ENCODE data around the gene ATP6V0D1. TPM values are rescaled to one million over a fixed set of nuclear protein-coding genes. Genes with fewer than 3 reads are reported as not detected.

The ATP6V0D1 gene
- total RNA-seq, 1 experiment from 2014 or later = 48.6 TPM

DNA sequence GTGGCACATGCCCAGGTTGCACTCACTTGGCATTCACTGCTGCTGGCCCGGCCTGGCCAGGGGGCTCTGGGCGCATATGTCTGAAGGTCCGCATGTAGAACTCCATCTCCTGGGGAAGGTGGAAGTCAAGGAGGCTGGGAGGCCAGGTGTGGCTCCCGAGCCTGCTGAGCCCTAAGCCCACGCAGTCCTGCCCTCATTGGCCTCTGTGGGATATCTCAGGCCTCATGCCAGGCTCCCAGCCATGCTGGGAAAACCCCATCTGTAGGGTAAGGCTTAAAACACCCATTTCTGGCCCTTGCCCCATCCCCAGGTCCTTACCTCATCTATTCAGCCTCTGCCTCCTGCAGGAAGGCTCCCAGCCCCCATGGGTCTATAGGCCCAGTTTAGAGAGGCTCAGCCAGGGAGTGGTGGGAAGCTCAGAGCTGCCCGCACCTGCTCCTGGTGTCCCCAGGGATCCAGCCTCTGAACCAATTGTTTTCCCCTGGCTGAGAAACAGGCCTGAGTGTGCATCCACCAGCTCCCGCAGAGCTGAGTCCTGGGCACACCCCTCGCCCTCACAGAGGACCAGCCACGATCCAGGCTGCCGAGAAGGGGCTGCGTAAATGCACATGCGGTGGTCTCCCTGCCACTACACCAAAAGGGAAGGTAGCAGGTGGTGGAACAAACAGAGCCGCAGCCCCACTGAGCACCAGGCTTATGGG is 85.3 kb downstream of the ATP6V0D1 start:
- H3K4me3 ChIP-seq = peak overlapping the region; percentile 39
- H3K27me3 ChIP-seq = no peaks in the 10 kb centered on the region
- no peaks in the 10 kb centered on the region for H3K9me3 ChIP-seq (replicated peaks)
- peaks cover 49% of the 10 kb centered on the region for H3K4me1 ChIP-seq
- peak overlapping the region; percentile 54 for H3K27ac ChIP-seq
- DNase-seq = peak; percentile 94 to 97
- no peaks in the 10 kb centered on the region for H3K36me3 ChIP-seq

DNA sequence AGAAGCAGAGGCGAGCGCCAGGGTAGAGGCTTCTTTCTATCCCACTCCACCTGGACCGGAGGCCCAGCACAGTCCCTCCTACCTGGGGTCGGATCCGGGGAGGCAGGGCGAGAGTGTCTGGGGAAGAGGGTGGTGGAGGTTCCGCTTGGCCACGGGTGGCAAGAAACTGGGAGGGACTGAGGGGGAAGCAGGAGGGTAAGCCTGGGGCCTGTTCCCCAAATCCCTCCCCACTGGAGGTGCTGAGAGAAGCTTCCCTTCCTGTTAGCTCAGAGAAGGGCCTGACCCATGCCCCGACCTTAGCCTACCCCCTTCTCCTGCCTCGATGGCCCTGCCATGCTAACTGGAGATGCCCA is 85.9 kb downstream of the ATP6V0D1 start:
- no peak for DNase-seq
- no peak overlapping the region for H3K4me3 ChIP-seq

DNA sequence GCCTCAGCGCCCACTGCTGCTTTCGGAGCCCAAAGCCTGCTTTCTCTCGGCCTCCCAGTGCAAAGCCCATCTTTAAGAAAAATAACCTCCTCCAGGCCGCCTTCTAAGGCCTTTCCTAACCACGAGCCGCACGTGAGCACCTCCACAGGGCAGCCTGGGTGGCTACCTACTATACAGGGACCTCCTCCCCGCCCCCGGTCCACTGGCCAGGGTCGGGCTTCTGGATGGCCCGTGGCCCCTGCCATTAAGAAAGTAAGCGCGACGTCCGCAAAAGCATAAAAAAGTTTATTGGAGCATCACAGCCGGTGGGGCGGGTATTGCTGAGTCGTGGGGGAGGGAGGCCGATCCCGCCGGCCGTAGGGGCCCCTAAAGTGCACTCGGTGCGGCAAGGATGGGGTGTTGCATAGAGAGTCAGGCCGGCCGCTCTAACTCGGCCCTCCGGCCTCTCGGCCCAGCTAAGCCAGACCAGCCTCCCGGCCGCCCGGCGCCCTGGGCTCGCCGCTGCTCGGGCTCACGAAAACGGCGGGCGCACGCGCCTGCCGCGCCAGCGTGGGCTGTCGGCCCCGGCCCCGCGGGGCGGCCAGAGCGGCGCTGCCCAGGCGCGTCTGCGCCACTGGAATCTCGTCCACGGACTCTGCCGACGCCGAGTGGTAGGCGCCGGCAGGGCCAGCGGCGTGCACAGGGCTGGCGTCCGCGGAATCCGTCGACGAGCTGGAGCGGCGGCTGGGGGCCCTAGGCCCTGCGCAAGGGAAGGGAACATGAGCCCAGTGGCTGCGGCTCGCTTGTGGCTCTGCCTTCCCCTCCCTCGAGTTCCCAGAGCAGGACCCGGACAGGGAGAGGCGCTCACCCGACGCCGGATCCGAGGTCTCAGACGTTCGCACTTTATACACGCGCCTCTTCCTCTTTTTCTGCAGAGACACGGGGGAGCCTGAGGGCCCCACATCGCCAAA is 86.5 kb downstream of the ATP6V0D1 start:
- Histone ChIP-seq H3K4me3 (no peak overlapping the region), H3K9me3 (replicated peaks) (no peaks in the 10 kb centered on the region), H3K36me3 (no peaks in the 10 kb centered on the region), H3K27me3 (no peaks in the 10 kb centered on the region), H3K4me1 (peaks cover 38% of the 10 kb centered on the region), H3K27ac (no peak overlapping the region; the same call in 1 of the 2 replicates)
- DNase-seq = no peak

More for the DNA sequence above, 85.9 kb downstream of the ATP6V0D1 start:
- no peaks in the 10 kb centered on the region for H3K9me3 ChIP-seq (replicated peaks)
- no peaks in the 10 kb centered on the region for H3K36me3 ChIP-seq
- H3K4me1 ChIP-seq = peaks cover 45% of the 10 kb centered on the region
- H3K27ac ChIP-seq = no peak overlapping the region
- H3K27me3 ChIP-seq = no peaks in the 10 kb centered on the region

DNA sequence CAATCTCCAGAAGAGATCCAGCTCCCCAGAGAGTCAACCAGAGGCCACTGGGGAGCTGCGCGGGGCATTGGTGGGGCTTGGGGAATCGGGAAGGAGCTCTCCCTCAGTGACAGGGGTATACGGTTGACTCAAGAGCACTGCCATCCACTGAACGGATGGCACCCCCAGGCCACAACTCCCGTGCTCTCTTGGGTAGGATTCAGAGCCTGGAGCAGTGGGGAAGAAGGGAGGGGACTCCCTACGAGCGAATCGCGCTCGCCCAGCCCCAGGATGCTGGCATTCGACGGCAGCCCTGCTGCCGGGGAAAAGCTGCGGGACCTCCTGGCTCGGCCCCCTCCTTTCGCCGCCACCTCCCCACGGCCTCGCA is 87.2 kb downstream of the ATP6V0D1 start:
- no peaks in the 10 kb centered on the region for H3K36me3 ChIP-seq
- peak overlapping the region; percentile 77 for H3K27ac ChIP-seq
- peaks cover 38% of the 10 kb centered on the region for H3K4me1 ChIP-seq
- H3K4me3 ChIP-seq = peak overlapping the region; percentile 67
- no peaks in the 10 kb centered on the region for H3K9me3 ChIP-seq (replicated peaks)
- no peaks in the 10 kb centered on the region for H3K27me3 ChIP-seq
- DNase-seq = no peak

DNA sequence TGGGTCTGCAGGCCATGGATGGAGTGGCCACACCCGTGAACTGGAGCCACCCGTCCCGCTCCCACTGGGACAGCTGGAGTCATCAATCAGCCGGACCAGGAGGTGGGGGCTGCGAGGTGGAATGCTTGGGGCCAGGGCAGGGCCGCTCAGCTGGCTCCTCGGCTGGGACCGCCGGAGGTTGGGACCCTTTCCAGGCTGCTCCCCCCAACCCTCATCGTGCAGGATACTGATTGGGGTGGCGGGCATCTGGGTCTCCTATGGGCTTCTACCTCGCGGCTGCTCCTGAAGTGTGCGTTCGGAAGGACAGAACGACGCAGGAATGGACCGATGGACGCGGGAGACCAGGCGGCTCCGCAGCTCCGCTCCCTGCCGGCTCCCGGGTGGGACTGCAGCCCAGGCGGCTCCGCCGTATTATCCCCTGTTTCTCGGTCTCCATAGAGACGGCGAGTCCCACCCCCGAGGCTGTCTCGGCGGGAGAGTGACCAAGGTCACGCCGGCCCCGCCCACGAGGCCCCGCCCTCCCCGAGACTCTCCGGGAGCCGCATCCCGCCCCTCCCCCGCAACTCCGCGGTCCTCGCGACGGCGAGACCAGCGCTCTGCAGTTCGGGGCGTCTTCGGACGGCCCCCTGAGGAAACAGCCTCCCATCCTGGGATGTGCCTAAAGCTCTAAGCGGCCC is 87.7 kb downstream of the ATP6V0D1 start, which contains the start of gene TPPP3:
TPPP3 (minus strand) TSS at position 388 of the 677 bp plus-strand sequence. CDS start 2,387 bp downstream, outside the sequence.
- Histone ChIP-seq H3K36me3 (no peaks in the 10 kb centered on the region), H3K4me3 (peak within 1 kb of the TSS; percentile 67), H3K27ac (peak within 1 kb of the TSS; percentile 77), H3K9me3 (replicated peaks) (no peaks in the 10 kb centered on the region), H3K27me3 (no peaks in the 10 kb centered on the region), H3K4me1 (peaks cover 38% of the 10 kb centered on the region)
- peak; percentile 97 to 98 for DNase-seq

DNA sequence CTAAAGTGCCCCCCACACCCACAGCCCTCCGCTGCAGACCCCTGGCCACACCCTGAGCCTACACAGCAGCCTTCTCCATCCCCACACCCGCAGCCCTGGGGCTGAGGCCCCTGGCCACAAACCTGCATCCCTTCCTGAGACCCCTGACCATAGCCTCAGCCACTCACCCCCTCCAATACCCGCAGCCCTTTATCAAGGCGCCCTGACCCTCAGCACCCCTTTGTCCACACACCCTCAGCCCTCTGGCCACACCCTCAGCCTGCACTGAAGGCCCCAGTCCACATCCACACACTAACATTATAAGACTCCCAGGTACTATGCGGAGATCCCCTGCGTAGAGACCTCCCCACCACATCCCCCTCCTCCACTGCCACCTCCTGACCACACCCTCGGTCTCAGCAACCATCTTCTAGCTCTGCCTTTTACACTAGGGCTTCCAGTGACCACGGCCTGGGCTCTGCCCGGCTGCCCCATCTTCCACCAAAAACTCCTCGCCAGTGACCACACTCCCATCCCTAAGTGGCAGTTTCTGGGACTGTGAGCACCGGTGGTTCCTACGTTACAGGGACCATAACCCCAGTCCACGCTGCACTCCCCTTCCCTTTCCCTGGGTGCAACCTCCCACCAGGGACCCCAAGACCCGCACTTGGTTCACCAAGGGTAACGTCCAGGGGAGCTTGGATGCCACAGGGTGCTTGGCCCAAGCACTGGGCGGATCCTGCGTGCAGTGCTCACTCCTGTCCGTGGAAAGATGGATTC is 88.5 kb downstream of the ATP6V0D1 start:
- Histone ChIP-seq H3K27ac (peak overlapping the region; percentile 77), H3K4me1 (peaks cover 38% of the 10 kb centered on the region), H3K4me3 (peak overlapping the region; percentile 67), H3K36me3 (no peaks in the 10 kb centered on the region), H3K27me3 (no peaks in the 10 kb centered on the region), H3K9me3 (replicated peaks) (no peaks in the 10 kb centered on the region)
- no peak for DNase-seq

DNA sequence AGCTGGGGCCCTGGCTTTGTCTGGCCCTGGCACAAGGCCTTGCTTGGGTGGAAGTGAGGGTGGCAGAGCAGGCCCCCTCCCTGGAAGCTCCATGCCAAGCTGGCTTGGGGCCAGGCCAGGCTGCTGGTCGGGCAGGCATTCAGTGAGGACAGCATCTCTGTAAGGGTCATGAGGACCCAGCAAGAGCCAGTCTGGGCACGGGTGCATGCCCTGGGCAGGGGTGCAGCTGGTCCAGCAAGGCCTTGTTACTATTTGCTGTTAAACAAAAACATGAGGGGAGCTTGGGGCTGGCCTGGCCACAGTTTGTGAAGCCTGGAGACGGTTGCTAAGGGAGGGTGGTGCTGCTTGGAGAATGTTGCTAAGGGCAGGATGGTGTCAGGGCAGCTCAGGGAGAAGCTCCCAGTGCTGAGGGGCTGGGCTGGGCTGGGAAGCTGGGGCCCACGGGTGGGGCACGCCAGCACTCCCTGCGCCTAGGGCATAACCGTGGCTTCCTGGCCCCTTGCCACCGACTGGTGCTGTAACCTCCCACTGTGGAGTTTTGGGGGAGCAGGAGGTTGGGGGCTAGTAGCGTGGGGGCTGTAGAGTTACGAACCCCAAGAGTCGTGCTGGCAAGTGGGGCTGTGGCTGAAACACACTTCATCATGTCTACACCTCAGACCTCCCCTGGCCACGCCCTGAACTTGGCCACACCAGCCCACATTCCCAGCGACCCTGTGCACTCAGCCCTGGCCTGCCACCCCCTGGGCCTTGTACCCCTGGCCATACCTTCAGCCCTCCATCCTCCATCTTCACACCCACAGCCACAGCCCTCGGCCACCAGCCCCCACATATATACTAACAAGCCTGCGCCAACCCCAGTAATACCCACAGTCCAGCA is 89.3 kb downstream of the ATP6V0D1 start:
- H3K36me3 ChIP-seq = no peaks in the 10 kb centered on the region
- no peak overlapping the region for H3K27ac ChIP-seq
- H3K4me3 ChIP-seq = no peak overlapping the region
- peaks cover 32% of the 10 kb centered on the region for H3K4me1 ChIP-seq
- H3K9me3 ChIP-seq (replicated peaks) = no peaks in the 10 kb centered on the region
- no peak for DNase-seq
- no peaks in the 10 kb centered on the region for H3K27me3 ChIP-seq

DNA sequence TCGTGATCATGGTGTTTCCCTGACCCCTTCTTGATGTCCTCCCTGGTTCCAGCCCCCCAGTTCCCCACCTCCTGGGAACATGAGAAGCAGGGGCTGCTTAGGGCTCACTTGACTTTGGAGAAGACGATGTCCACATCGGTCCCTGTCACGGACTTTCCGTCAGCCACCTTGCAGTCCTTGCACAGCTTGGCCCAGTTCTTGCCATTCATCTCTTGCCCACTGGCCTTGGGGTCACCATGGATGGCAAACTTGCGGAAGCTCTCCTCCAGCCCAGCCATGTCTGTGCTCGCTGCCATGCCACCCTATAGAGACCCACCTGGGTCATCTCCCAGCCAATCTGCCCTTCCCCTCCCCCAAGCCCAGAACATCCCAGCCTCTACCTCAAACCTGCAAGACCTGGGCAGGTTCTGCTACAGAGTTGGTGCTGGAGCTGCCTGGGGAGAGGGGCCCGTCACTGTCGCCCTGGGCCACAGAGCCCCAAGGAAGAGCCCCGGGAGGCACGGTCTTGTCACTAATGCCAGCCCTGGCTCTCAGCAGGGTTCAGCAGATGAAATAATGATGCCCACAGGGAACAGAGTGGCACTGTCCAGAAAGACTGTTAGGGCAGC is 90.0 kb downstream of the ATP6V0D1 start:
- peaks cover 26% of the 10 kb centered on the region for H3K4me1 ChIP-seq
- H3K27me3 ChIP-seq = no peaks in the 10 kb centered on the region
- no peak overlapping the region for H3K27ac ChIP-seq
- H3K4me3 ChIP-seq = no peak overlapping the region
- H3K9me3 ChIP-seq (replicated peaks) = no peaks in the 10 kb centered on the region
- DNase-seq = no peak
- H3K36me3 ChIP-seq = no peaks in the 10 kb centered on the region

DNA sequence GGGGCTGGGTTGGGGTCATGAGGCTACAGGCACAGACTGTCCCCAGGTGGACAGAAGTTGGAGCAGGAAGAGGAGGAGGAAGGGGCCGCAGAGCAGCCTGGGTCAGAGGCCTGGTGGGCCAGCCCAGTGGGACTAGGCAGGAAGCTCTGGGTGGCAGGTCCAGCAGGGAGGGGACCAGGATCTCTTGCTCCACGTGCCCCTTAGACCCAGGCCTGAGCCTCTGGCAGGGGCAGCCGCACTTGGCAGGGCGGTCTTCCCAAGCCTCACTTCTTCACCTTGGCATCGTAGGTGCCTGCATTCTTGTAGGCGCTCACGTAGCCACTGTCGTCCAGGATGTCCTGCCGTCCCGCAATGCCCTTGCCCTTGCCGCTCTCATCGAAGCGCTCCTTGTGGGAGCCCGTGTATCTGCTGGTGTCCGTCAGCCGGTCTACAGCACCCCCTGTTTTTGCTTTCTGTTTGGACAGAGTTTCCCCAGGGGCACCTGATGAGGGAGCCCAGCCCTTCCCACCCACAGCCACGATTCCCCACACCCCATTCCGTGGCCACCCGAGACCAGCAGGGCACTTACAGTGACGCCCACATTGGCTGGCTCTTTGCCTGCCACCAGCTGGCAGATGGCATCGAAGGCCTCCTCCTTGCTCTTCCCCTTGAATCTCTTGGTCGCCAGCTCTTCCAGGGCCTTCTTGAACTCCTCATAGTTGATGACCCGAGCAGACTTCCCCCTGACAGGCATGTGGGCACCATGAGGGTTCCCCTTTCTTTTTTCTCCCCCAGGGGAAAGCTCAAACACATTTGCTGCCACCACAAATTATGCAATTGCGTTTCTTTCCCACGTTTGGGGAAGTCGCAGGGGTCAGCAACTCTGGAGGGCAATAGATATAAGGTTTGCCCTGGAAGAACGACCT is 90.8 kb downstream of the ATP6V0D1 start:
- Histone ChIP-seq H3K36me3 (no peaks in the 10 kb centered on the region), H3K27ac (no peak overlapping the region), H3K27me3 (no peaks in the 10 kb centered on the region), H3K4me1 (peaks cover 19% of the 10 kb centered on the region), H3K9me3 (replicated peaks) (no peaks in the 10 kb centered on the region), H3K4me3 (no peak overlapping the region)
- no peak for DNase-seq

DNA sequence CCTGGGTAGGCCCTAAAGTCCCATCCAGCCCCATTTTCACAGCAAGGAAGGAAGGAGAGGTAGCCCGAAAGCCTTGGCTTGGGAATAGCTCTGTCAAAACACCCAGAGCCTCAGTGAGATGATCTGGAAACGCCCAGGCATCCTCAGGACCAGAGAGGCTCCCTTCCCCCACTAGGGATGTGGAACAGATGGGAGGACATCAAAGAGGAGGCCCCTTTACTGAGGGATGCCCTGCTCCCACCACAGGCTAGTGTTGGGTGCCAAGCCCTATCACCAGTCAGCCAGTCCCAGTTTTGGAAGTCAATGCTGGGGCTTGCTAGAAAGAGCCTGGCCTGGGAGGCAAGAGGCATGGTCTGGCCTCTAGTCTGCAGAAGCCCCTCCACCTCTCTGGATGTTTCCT is 92.4 kb downstream of the ATP6V0D1 start:
- no peak for DNase-seq
- no peaks in the 10 kb centered on the region for H3K9me3 ChIP-seq (replicated peaks)
- peaks cover 9% of the 10 kb centered on the region for H3K4me1 ChIP-seq
- H3K4me3 ChIP-seq = no peak overlapping the region
- no peak overlapping the region for H3K27ac ChIP-seq
- no peaks in the 10 kb centered on the region for H3K36me3 ChIP-seq
- H3K27me3 ChIP-seq = no peaks in the 10 kb centered on the region

DNA sequence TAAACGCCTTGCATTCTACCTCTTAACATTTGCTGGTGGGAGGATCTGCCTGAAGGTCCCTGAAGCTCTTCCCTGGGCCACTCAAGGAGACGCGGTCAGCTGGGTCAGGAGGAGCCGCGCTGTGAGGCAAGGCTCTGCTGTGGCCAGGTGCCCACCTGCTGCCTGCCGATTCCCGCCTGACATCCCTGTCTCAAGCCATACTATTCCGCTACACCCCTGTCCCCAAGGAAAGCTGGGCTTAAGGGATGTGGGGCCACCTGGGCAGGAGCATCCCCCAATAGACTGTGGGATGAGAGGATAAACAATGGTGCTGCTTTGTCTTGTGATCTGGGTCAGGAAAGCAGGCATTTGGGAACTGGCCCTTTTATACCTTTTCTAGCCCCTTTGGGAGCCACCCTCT is 92.8 kb downstream of the ATP6V0D1 start:
- DNase-seq = no peak
- Histone ChIP-seq H3K9me3 (replicated peaks) (no peaks in the 10 kb centered on the region), H3K27ac (no peak overlapping the region), H3K27me3 (no peaks in the 10 kb centered on the region), H3K36me3 (no peaks in the 10 kb centered on the region), H3K4me3 (no peak overlapping the region), H3K4me1 (peaks cover 9% of the 10 kb centered on the region; the same call in 1 of the 2 replicates)

Data from SJCRH30 (cell line).